Liver (tissue), 9 donors: Measurements from ENCODE around the gene MECR. TPM values are rescaled to one million over a fixed set of nuclear protein-coding genes. Genes with fewer than 3 reads are reported as not detected.
A peak's percentile ranks its signal among the peaks of the same experiment; 100 is the strongest.

Experiments
- DNase-seq: peaks from one replicate; pipeline ENCODE4 v3.0.0-alpha.2; 2017; ENCODE audit warnings: low spot score
- H3K27ac ChIP-seq, 2 donors: one replicate each; pipeline ENCODE4 v1.7.0; 2013; ENCODE audit warnings: inconsistent platforms in 2 of 2, low read length in 2 of 2, control low read depth in 1 of 2, low read depth in 1 of 2, mild to moderate bottlenecking in 1 of 2
- H3K27me3 ChIP-seq, 4 donors: one replicate each; pipeline versions ENCODE4 v1.6.1 to v1.7.0; 2013; ENCODE audit warnings: low read length in 3 of 4, inconsistent platforms in 1 of 4, mild to moderate bottlenecking in 1 of 4, moderate library complexity in 1 of 4; ENCODE audit not compliant: control insufficient read depth in 4 of 4, insufficient read depth in 4 of 4
- H3K36me3 ChIP-seq, 4 donors: one replicate each; pipeline versions ENCODE4 v1.6.1 to v1.7.0; 2013; ENCODE audit warnings: low read length in 3 of 4, mild to moderate bottlenecking in 3 of 4, low read depth in 1 of 4, moderate library complexity in 1 of 4; ENCODE audit not compliant: control insufficient read depth in 4 of 4, insufficient read depth in 3 of 4
- H3K4me1 ChIP-seq, 4 donors: one replicate each; pipeline versions ENCODE4 v1.6.1 to v1.7.0; 2013; ENCODE audit warnings: low read length in 3 of 4, mild to moderate bottlenecking in 3 of 4, moderate library complexity in 1 of 4; ENCODE audit not compliant: control insufficient read depth in 4 of 4, insufficient read depth in 4 of 4
- H3K4me3 ChIP-seq, 3 donors: one replicate each; pipeline versions ENCODE4 v1.6.1 to v1.7.0; 2013; ENCODE audit warnings: low read length in 3 of 3, control low read depth in 1 of 3, low read depth in 1 of 3, mild to moderate bottlenecking in 1 of 3
- H3K9ac ChIP-seq, 2 donors: one replicate each; pipeline ENCODE4 v1.7.0; 2013; ENCODE audit warnings: low read length in 2 of 2, mild to moderate bottlenecking in 2 of 2, moderate library complexity in 2 of 2, control low read depth in 1 of 2, low read depth in 1 of 2
- H3K9me3 ChIP-seq, 4 donors: one replicate each; pipeline versions ENCODE4 v1.6.1 to v1.7.0; 2013; ENCODE audit warnings: low read length in 3 of 4; ENCODE audit not compliant: control insufficient read depth in 4 of 4
- EGR1 ChIP-seq, 2 donors: IDR thresholded peaks; 2 replicates each; pipeline ENCODE4 v1.6.1; 2016 to 2018; ENCODE audit warnings: antibody characterized with exemption in 2 of 2, low read depth in 2 of 2
- FOXA1 ChIP-seq: IDR thresholded peaks from 2 replicates; pipeline ENCODE4 v1.6.1; 2016; ENCODE audit warnings: antibody characterized with exemption
- FOXA2 ChIP-seq: IDR thresholded peaks from 2 replicates; pipeline ENCODE4 v1.6.1; 2016; ENCODE audit warnings: antibody characterized with exemption
- GABPA ChIP-seq, 2 donors: IDR thresholded peaks in 1 of 2; conservative IDR thresholded peaks in 1 of 2; 2 replicates each; pipeline ENCODE4 v1.6.1; 2016; ENCODE audit warnings: antibody characterized with exemption in 2 of 2, mild to moderate bottlenecking in 1 of 2, moderate library complexity in 1 of 2
- HNF4G ChIP-seq: IDR thresholded peaks from 2 replicates; pipeline ENCODE4 v1.6.1; 2016; ENCODE audit warnings: antibody characterized with exemption
- JUND ChIP-seq, 2 donors: IDR thresholded peaks; 2 replicates each; pipeline ENCODE4 v1.6.1; 2016; ENCODE audit warnings: antibody characterized with exemption in 2 of 2
- NR2F2 ChIP-seq: IDR thresholded peaks from 2 replicates; pipeline ENCODE4 v1.6.1; 2016; ENCODE audit warnings: antibody characterized with exemption
- RAD21 ChIP-seq, 2 donors: IDR thresholded peaks; 2 replicates each; pipeline ENCODE4 v1.6.1; 2016; ENCODE audit warnings: antibody characterized with exemption in 2 of 2, mild to moderate bottlenecking in 2 of 2
- RXRA ChIP-seq, 2 donors: IDR thresholded peaks; 2 replicates each; pipeline ENCODE4 v1.6.1; 2017 to 2018; ENCODE audit warnings: antibody characterized with exemption in 2 of 2, mild to moderate bottlenecking in 1 of 2
- SP1 ChIP-seq: IDR thresholded peaks from 2 replicates; pipeline ENCODE4 v1.6.1; 2018; ENCODE audit warnings: antibody characterized with exemption, mild to moderate bottlenecking
- TAF1 ChIP-seq: conservative IDR thresholded peaks from 2 replicates; pipeline ENCODE4 v1.6.1; 2016; ENCODE audit warnings: antibody characterized with exemption, mild to moderate bottlenecking
- YY1 ChIP-seq: IDR thresholded peaks from 2 replicates; pipeline ENCODE4 v1.6.1; 2016; ENCODE audit warnings: antibody characterized with exemption, mild to moderate bottlenecking
- WGBS: extraction: QIAGEN DNeasy Blood & Tissue Kit; methylation state at CpG from one replicate; pipeline ENCODE4 v1.1.7; 2013; 5-methylcytosine and 5-hydroxymethylcytosine counted together
- polyA plus RNA-seq, 2 donors: library from polyadenylated mRNA; stranded (reverse) in 1 of 2; unstranded in 1 of 2; fragments of 200-250 nt in 1 of 2; fragments of >200 nt in 1 of 2; fragmentation: Nextera tagmentation in 1 of 2; extraction: Ambion mirVana in 1 of 2; gene quantifications; one replicate each; pipeline versions ENCODE4 v1.2.1 to v1.2.3, GENCODE V29; 2013 to 2015
- total RNA-seq, 2 donors: library from RNA; depleted of rRNA; stranded (reverse); fragments of >200 nt; gene quantifications; one replicate each; pipeline ENCODE4 v1.2.3, GENCODE V29; 2014
- TF ChIP-seq, protein P1 (sequence below): IDR thresholded peaks from 2 replicates; pipeline ENCODE4 v1.6.1; 2016; ENCODE audit warnings: antibody characterized with exemption
- TF ChIP-seq, protein P2 (sequence below): IDR thresholded peaks from 2 replicates; pipeline ENCODE4 v1.6.1; 2016; ENCODE audit warnings: antibody characterized with exemption, mild to moderate bottlenecking
- TF ChIP-seq, protein P3 (sequence below): IDR thresholded peaks from 2 replicates; pipeline ENCODE4 v1.6.1; 2016; ENCODE audit warnings: antibody characterized with exemption
- TF ChIP-seq, protein P4 (sequence below): IDR thresholded peaks from 2 replicates; pipeline ENCODE4 v1.6.1; 2016; ENCODE audit warnings: antibody characterized with exemption
- TF ChIP-seq, protein P5 (sequence below): fragments of 150-350 bp; IDR thresholded peaks from 2 replicates; pipeline ENCODE4 v1.5.1; 2017; ENCODE audit warnings: improper control_type of control experiment, low read depth, low read length; ENCODE audit not compliant: missing input control
- donor health status: healthy.
- donor health status: healthy.
- donor health status: healthy.
- donor health status: healthy.
- donor health status: healthy.

MECR gene
- total and polyA plus RNA-seq, 4 donors = 7.5 to 19.9 (median 13.2) TPM

DNA sequence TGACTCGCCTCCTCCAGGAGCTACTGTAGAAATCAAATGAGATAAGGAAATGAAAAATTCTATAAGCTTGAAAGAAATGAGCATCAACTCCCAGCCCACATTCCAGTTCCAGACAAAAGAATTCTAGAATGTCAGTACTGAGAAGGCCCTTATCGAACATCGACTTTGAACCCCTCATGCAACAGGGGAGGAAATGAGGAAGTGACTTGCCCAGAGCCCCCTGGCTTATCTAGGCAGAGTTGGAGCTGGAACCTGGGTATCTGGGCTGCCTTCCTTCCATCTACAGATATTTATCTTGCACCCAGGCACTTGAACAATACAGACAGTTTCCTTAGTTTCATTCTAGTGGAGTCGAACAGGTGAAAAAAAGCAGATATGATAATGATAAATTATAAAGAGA, 22.3 kb downstream of the MECR start:
- H3K9ac ChIP-seq = no peak overlapping the region
- 74% methylated on average over 4 of the region's 4 CpGs for WGBS
- H3K27ac ChIP-seq = no peak overlapping the region
- DNase-seq = no peak
- no peaks in the 10 kb centered on the region for H3K4me1 ChIP-seq
- no peaks in the 10 kb centered on the region for H3K27me3 ChIP-seq
- peaks cover 6 to 57% (median 17%) of the 10 kb centered on the region in 4 donors for H3K36me3 ChIP-seq
- no peaks in the 10 kb centered on the region for H3K9me3 ChIP-seq
- H3K4me3 ChIP-seq = no peak overlapping the region
- no peak for TF ChIP-seq EGR1 (IDR thresholded peaks at IDR 0.05; ENCODE audit: low read depth in 2 of 2)
- TF ChIP-seq, protein P1, sequence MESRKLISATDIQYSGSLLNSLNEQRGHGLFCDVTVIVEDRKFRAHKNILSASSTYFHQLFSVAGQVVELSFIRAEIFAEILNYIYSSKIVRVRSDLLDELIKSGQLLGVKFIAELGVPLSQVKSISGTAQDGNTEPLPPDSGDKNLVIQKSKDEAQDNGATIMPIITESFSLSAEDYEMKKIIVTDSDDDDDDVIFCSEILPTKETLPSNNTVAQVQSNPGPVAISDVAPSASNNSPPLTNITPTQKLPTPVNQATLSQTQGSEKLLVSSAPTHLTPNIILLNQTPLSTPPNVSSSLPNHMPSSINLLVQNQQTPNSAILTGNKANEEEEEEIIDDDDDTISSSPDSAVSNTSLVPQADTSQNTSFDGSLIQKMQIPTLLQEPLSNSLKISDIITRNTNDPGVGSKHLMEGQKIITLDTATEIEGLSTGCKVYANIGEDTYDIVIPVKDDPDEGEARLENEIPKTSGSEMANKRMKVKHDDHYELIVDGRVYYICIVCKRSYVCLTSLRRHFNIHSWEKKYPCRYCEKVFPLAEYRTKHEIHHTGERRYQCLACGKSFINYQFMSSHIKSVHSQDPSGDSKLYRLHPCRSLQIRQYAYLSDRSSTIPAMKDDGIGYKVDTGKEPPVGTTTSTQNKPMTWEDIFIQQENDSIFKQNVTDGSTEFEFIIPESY = no peak
- TF ChIP-seq FOXA1 = no peak
- no peak for TF ChIP-seq SP1
- TF ChIP-seq RAD21 (IDR thresholded peaks at IDR 0.05) = no peak
- TF ChIP-seq FOXA2 = no peak
- no peak for TF ChIP-seq HNF4G
- TF ChIP-seq TAF1 = no peak
- TF ChIP-seq, protein P2, sequence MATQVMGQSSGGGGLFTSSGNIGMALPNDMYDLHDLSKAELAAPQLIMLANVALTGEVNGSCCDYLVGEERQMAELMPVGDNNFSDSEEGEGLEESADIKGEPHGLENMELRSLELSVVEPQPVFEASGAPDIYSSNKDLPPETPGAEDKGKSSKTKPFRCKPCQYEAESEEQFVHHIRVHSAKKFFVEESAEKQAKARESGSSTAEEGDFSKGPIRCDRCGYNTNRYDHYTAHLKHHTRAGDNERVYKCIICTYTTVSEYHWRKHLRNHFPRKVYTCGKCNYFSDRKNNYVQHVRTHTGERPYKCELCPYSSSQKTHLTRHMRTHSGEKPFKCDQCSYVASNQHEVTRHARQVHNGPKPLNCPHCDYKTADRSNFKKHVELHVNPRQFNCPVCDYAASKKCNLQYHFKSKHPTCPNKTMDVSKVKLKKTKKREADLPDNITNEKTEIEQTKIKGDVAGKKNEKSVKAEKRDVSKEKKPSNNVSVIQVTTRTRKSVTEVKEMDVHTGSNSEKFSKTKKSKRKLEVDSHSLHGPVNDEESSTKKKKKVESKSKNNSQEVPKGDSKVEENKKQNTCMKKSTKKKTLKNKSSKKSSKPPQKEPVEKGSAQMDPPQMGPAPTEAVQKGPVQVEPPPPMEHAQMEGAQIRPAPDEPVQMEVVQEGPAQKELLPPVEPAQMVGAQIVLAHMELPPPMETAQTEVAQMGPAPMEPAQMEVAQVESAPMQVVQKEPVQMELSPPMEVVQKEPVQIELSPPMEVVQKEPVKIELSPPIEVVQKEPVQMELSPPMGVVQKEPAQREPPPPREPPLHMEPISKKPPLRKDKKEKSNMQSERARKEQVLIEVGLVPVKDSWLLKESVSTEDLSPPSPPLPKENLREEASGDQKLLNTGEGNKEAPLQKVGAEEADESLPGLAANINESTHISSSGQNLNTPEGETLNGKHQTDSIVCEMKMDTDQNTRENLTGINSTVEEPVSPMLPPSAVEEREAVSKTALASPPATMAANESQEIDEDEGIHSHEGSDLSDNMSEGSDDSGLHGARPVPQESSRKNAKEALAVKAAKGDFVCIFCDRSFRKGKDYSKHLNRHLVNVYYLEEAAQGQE = no peak
- TF ChIP-seq GABPA (IDR thresholded peaks at IDR 0.05 in 1 of 2, conservative IDR thresholded peaks at IDR 0.05 in 1 of 2) = no peak
- TF ChIP-seq YY1 = no peak
- TF ChIP-seq, protein P3, sequence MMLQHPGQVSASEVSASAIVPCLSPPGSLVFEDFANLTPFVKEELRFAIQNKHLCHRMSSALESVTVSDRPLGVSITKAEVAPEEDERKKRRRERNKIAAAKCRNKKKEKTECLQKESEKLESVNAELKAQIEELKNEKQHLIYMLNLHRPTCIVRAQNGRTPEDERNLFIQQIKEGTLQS = no peak
- TF ChIP-seq NR2F2 = no peak
- TF ChIP-seq, protein P4, sequence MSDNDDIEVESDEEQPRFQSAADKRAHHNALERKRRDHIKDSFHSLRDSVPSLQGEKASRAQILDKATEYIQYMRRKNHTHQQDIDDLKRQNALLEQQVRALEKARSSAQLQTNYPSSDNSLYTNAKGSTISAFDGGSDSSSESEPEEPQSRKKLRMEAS = no peak

DNA sequence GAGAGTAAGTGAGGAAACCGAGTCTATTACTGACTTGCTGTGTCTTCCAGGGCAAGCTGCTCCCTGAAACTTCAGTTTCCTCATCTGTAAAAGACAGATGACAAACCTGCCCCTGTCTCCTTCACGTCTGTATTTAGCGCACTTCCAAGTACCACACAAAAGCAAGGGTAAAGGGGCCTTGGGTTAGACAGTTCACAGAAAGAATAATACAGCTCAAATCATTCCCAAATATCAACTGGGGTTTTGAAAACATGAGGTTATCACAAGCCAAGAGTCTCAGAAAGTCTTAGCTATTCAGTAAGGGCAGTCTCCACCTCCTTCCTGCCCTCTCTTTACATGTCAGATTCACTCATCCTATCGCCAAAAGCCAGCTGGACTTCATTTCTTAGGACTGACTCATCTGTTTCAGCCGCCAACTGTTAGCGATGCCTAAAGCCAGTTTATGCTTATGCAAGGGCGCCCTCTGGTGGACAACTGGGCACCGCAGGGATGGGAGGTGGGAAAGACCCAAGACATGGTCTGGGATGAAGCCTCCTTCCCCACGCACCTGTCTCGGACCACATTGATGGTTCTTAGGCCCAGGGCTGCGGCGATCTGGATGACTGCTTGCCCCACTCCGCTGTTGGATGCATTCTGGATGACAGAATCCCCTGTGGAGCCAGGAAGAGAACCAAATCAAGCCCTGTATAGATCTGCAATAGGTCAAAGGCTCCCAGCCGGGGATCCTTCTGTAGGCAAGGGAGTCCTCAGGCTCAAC, 28.0 kb downstream of the MECR start:
- peak; percentile 97 for DNase-seq
- Histone ChIP-seq H3K27me3 (no peaks in the 10 kb centered on the region), H3K9me3 (no peaks in the 10 kb centered on the region), H3K4me3 (no peak overlapping the region), H3K4me1 (peaks cover 0 to 6% (median under 1%) of the 10 kb centered on the region in 4 donors), H3K9ac (no peak overlapping the region), H3K36me3 (peaks cover 6 to 38% (median 11%) of the 10 kb centered on the region in 4 donors), H3K27ac (peak overlapping the region; percentile 10 to 13)
- peak; percentile 94 to 95 for TF ChIP-seq JUND (IDR thresholded peaks at IDR 0.05)
- peak; percentile 100 for TF ChIP-seq RAD21 (IDR thresholded peaks at IDR 0.05)
- TF ChIP-seq, protein P3 = peak; percentile 45
- peak in 1 of 2 donors; percentile 37 for TF ChIP-seq RXRA (IDR thresholded peaks at IDR 0.05)
- TF ChIP-seq HNF4G = no peak
- no peak for TF ChIP-seq NR2F2
- TF ChIP-seq, protein P5, sequence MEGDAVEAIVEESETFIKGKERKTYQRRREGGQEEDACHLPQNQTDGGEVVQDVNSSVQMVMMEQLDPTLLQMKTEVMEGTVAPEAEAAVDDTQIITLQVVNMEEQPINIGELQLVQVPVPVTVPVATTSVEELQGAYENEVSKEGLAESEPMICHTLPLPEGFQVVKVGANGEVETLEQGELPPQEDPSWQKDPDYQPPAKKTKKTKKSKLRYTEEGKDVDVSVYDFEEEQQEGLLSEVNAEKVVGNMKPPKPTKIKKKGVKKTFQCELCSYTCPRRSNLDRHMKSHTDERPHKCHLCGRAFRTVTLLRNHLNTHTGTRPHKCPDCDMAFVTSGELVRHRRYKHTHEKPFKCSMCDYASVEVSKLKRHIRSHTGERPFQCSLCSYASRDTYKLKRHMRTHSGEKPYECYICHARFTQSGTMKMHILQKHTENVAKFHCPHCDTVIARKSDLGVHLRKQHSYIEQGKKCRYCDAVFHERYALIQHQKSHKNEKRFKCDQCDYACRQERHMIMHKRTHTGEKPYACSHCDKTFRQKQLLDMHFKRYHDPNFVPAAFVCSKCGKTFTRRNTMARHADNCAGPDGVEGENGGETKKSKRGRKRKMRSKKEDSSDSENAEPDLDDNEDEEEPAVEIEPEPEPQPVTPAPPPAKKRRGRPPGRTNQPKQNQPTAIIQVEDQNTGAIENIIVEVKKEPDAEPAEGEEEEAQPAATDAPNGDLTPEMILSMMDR = peak; percentile 99
- no peak for TF ChIP-seq TAF1
- TF ChIP-seq YY1 = peak; percentile 46
- no peak for TF ChIP-seq GABPA (IDR thresholded peaks at IDR 0.05 in 1 of 2, conservative IDR thresholded peaks at IDR 0.05 in 1 of 2)
- peak; percentile 30 for TF ChIP-seq SP1
- WGBS = 27% methylated on average over 14 of the region's 14 CpGs
